HG03558 (cell line): ENCODE measurements around the gene OTUD7B.
A peak's percentile ranks its signal among the peaks of the same experiment; 100 is the strongest.
"Not testable (repeated sequence)": the region's sequence is repeated elsewhere in the genome, so short reads cannot be mapped to it uniquely, and the experiment has no call there.

Experiments
- ATAC-seq: cut with Tn5 transposase; IDR thresholded peaks from one replicate; pipeline ENCODE4 v1.9.1; 2021; ENCODE audit warnings: moderate number of reproducible peaks; ENCODE audit not compliant: unreplicated experiment; ENCODE audit errors: extremely low read depth

Gene OTUD7B

DNA sequence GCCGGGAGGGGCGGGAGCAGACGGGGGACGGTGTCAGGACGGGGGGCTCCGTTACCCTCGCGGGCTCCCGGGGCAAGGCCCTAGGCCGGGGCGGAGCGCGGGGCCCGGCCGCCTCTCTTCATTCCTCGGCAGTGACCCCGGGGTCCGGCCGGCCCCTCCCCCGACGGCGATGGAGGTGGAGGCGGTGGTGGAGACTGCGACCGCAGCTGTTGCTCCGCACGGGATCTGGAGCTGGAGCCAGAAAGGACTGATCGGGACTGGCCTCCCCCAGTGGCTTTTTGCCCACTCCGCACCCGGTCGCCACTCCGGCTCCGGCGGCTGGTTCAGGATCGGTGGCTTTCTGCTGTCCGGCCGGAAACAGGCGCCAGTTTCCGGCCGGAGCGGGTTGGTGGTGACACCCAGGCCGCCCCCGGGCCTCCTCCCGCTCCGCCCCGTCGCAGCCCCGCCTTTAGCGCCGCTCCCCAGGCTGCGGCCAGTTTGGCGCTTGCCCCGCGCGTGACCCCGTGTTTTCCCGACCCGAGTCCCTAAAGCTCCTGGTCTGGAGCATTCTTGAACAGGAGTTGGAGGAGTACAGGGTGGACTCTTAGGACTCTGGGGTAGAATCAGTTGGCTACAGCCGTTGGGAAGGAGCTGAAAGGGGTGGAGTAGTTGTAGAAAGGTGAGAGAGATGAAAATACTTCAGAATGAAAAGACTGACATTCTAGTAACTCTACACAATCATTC lies at the start of gene OTUD7B:
Gene OTUD7B (minus strand): TSS at position 334 of the 723 bp plus-strand sequence. CDS start 33,216 bp downstream, outside the sequence.
- peak; percentile 53 for ATAC-seq

DNA sequence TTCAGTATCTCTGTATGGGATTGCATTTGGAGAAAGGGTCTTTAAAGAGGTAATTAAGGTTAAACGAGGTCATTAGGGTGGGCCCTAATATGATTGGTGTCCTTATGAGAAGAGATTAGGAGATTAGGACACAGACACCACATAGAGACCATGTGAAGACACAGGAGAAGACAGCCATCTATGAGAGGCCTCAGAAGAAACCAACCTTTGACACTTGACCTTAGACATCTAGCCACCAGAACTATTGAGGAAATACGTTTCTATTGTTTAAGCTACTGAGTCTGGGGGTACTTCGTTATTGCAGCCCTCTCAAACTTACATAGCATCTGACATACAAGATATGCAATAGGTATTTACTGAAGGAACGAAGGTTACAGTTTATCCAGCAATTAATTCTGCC lies 49.7 kb upstream of the OTUD7B start:
- ATAC-seq: no peak

DNA sequence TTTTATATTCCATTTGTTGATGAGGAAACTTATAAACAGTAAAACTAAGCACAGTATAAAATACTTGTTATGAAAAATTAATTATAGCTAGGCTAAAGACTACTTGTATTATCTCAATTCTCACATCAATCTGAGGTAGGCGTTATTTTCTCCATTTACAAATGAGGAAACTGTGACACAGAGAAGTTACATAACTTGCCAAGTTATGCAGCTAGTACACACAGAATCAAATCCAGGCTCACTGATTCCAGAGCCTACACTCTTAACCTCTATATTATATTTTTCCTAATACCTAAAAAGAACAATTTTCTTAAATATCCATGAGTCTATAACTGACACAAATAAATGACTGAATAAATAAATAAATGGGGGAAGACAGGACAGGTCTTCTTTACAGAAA lies 45.9 kb upstream of the OTUD7B start:
- ATAC-seq: no peak

DNA sequence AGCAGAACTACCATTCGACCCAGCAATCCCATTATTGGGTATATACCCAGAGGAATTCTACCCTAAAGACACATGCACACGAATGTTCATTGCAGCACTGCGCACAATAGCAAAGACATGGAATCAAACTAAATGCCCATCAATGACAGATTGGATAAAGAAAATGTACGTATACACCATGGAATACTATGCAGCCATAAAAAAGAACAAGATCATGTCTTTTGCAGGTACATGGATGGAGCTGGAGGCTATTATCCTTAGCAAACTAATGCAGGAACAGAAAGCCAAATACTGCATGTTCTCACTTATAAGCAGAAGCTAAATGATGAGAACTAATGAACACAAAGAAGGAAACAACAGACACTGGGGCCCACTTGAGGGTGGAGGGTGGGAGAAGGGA lies 45.0 kb upstream of the OTUD7B start:
- not testable (repeated sequence) for ATAC-seq

DNA sequence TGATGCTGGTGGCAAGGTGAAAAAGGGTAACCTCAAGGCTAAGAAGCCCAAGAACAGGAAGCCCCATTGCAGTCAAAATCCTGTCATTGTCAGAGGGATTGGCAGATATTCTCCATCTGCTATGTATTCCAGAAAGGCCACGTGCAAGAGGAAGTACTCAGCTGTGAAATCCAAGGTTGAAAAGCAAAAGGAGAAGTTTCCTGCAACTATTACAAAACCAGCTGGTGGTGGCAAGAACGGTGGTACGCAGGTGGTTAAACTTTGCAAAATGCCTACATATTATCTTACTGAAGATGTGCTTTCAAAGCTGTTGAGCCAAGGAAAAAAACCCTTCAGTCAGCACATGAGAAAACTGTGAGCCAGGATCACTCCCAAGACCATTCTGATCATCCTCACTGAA lies 43.4 kb upstream of the OTUD7B start:
- no peak for ATAC-seq

DNA sequence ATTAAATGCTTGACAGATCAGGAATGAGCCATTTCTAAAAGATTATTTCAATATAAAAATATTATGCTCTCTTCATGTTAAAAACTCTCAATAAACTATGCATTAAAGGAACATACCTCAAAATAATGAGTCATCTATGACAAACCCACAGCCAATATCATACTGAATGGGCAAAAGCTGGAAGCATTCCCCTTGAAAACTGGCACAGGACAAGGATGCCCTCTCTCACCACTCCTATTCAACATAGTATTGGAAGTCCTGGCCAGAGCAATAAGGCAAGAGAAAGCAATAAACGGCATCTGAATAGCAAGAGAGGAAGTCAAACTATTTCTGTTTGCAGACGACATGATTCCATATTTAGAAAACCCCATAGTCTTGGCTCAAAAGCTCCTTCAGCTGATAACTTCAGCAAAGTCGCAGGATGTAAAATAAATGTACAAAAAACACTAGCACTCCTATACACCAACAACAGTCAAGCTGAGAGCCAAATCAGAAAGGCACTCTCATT lies 41.4 kb upstream of the OTUD7B start:
- not testable (repeated sequence) for ATAC-seq

DNA sequence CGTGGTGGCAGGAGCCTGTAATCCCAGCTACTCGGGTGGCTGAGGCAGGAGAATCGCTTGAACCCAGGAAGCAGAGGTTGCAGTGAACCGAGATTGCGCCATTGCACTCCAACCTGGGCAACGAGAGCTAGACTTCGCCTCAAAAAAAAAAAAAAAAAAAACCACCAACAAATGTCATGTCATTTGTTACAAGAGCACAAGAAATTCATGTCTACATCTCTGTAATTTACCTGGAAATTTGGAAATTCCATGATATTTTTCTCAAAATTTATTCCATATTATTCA lies 40.5 kb upstream of the OTUD7B start:
- no peak for ATAC-seq

DNA sequence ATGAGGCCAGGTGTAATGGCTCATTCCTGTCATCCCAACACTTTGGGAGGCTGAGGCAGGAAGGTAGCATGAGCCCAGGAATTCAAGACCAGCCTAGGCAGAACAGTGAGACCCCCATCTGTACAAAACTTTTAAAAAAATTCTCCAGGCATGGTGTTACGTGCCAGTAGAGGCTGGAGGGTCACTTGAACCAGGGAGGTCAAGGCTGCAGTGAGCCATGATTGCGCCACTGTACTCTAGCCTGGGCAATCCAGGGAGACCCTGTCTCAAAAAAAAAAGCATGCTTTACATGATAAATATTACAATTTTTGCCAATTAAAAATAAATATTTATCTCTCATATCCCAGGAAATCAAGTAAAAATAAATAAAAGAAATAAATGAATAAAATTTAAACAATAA lies 39.4 kb upstream of the OTUD7B start:
- no peak for ATAC-seq

DNA sequence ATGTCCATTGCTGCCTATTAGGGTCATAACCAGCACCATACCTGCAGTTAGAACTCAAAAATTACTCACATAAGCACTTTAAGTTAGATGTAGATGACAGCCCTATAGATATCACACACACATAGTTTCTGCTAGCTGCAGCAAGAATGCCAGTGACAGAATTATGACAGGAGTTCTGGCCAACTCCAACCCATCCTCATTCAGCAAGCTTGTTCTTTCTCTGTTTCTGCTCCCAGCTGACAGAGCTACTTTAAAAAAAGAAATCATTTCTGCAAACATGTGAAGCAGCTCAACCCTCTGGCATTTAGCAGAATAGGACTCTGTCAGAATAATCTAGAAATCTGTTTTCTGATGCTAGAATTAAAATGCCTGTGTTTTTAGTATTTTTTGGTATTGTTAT lies 23.8 kb upstream of the OTUD7B start:
- ATAC-seq: no peak

DNA sequence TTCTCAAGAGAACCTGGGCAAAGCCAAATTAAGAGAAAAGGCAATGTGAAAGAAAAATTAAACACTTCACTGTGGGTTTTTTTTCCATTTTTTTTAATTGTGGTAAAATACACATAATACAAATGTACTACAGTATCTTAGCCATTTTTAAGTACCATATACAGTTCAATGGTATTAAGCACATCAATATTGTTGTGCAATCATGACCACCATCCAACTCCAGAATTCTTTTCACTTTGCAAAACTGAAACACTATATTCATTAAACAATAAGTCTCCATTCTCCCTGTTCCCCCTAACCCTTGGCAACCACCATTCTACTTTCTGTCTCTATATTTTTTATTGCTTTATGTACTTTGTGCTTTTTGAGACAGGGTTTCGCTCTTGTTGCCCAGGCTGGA lies 17.8 kb upstream of the OTUD7B start:
- ATAC-seq: no peak

DNA sequence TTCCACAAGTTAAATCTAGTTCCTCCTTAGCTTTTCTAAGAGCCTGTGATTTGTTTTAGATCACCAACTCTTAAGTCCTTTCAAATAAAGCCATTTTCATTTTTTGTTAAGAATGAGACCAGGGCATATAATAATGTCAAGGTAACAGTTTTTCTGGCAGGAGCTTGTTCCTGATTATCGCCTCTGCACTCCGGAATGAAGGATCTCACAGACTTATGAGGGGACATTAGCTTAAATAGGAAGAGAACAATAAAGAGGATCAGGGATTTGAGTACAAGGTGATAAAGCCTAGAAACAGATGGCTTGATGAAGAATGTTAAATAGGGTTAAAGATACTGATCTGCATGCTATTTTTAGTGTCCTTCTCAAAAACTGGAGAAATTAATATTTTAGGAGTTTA lies 13.6 kb upstream of the OTUD7B start:
- ATAC-seq: no peak

DNA sequence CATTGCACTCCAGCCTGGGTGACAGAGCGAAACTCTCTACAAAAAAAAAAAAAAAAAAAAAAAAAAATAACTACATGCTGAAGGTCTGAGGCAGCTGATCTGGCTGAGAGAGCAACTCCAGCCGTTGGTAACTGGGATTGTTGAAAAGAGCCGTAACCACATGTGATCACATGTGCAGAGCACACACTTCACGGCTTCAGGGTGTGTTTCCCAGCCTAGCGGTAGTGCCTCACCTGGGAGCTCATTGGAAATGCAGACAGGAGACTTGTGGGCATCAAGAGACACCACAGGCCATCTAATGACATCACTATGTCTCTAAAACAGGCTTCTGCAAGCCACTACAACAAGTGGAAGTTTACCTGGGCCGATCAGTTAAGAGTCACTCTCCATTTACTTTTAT lies 11.8 kb upstream of the OTUD7B start:
- no peak for ATAC-seq

DNA sequence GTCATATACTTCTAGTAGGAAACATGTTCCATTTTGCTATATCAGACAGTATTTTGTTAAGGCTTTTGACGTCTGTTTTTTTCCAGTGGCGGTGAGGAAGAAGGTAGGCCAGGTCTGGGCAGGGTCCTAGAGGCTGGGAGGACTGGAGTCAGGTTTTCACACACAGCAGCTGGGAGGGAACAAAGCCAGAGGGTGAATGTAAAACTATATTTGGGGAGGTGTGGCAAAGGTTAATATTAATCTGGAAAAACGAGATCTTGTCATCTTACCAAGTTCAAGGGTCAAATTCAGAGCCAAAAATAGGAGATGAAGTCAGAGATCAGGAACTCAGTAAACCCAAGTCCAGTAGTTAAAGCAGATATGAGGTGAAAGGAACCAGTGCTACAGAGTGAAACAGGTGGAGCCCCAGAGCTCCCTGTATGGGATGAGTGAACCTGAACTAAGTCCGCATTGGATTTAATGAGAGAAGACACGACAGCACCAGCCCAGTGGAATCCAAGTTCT lies 10.7 kb upstream of the OTUD7B start:
- no peak for ATAC-seq

DNA sequence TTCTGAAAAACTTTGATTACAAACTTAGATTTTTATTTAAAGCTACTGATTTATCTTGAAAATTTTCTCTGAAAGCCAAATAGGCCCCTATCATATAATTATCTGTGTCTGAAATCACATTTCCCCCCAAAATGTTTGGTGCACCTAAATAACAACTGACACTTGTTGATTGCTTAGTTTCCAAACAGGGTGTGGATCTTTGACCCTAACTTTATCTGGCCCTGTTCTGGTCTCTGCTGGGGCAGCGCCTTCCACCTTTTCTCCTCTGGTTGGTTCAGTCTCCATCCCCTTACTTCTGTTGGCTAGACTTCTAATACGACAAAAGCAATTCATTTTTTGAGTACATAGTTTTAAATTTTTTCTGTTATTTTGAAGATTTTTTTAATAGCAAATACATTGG lies 10.2 kb upstream of the OTUD7B start:
- no peak for ATAC-seq

DNA sequence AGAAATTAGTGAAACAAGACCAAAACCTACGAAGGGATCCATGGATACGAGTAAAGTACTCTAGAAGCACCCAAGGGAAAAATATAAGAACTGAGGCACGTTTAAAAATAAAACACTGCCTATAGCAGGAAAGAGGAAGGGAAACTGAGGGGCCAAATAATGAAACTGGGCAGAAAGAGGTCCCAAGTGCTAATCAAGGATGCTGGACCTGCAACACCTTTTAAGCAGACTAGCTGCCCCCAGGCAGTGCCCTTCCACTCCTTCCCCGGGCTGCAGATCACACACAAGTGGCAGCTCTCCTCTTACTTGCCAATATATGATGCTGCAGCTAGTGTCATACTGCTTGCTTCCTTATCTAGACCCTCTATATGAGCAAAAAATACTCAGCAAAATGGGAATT lies 7.6 kb upstream of the OTUD7B start:
- ATAC-seq: no peak

DNA sequence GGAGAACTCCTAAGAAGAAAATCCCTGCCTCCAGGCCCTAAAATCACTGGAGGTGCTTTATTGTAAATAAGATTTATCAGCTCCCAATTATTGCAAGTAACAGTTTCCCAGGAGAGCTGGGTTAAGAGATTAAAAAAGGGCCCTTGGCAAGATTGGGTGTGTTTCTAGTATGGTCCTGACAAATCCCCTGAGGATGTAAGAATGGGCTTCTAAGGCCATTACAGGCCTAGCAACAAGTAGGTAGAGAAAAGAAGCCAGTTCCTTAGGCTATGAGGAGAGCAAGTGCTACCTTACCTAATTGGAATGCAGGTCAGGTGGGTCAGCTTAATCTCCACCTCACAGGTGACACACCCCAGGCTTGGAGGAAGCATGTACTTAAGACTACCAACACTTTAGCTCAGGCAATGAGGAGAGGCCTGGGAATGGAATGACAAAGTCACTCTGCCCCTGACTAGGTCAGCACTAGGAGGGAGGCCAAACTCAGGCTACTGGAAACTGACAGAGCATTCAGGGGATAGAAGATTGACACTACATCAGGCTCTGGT lies 6.8 kb upstream of the OTUD7B start:
- ATAC-seq: no peak

DNA sequence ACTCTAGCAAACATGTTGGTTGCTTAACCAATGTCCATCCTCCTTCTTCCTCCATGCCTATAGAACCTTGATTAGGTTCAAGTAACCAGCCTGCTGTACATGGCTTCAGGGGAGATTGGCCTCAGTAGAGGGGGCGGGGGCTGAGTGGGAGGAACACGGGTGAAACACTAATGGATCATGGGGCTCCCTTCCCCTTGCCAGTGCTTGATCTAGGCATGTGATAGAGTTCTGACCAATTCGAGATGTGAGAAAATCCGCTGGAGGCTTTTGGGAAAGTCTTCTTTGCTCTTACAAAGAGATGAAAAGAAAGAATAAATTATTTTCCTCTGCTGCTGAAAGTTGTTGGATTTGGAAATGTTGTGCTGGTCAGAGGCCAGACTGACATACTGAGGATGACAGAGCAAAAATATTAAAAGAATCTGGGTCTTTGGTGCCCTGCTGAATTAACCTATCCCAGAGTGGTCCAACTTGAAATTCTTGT lies 5.2 kb upstream of the OTUD7B start:
- no peak for ATAC-seq

DNA sequence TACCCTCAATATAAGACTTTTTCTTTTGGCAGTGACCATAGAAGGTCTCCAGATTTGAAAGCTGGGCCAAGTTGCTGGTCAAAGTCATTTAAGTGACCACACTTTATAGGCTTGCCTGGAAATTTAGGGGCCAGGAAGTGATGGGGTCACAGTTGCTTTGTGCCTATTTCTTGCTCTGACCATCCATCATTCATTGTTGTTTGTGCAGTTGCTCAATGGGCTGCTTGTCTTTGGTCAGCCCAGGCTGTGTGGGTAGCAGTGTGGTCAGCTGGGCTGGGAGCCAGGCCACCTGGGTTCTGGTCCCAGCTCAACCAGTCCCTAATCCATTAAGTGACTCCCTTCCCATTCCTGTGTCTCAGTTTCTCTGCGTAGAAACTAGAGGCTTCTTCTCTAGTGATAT lies 2.1 kb upstream of the OTUD7B start:
- ATAC-seq: no peak

DNA sequence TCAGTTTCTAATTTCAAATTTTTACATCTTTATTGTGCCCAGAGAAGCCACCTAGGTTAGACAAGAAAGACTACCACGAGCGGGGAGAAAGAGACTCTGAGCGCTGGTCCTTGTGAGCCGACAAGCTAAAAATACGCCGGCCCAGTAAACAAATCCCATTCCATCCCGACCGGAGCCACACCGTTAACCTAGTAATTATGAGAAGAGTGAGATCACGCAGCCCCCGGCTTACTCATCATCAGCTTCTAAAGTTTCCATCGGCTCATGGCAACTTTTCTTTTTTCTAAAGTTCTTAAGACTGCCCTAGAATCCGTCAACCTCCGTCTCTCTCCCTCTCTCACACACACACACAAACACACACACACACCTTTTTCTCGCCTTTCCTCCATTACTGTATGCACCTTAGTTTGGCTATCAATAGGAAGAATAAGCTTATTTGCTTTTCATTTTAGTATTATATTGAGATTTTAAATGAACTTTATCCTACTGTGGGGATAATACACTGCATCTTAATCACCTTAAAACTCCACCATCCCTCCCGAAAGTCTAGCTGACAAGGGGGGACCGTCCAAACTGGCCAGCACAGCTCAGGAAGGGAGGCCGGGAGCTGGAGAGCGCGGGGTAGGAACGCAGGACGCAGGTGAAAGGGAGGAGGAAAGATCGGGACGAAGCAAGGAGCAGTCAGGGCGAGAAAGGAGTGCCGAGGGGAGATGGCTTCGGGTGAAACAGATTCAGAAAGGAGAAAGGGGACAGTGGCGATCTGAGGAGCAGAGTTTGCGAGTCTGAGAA lies 728 bp downstream of the OTUD7B start:
- ATAC-seq: peak; percentile 13

DNA sequence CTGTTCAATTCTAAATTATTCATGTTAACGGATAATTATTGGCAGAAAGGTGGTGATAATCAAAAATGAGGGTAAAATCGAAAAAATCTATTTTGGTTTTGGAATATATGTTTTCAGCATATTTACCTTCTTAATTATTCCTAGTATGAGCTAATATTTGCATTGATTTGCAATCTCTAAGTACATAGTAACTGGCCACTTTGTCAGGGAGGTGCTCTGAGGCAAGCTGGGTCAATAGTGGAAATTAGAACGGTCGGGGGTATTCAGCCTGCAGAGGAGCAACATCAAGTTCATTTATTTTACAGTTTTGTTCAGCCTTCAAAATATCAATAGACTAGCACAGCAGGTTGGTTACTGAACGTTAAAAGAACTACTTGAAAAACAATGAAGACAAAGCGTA lies 1.8 kb downstream of the OTUD7B start:
- no peak for ATAC-seq

DNA sequence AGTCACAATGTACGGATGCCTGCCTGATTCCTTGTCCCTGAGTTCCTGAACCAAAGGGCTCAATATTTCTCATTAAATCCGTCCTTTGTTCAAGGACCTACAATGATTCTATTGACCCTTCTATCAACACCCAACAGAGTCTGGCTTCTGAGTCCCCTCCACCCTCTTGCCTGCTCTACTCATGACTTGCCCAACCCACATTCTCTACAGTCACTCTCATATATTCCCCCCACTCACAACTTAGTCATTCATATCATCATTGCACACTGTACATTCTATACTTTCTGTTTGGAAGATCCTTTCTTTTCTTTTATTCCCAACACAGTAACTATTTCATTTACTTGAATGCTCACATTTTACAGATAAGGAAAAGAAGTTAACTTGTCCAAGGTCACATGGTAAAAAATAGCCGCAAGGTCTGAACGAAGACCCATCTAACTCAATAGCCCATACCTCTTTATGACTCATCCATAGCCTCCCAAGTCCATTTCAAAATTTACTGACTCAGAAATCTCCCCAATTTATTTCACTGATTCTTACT lies 3.6 kb downstream of the OTUD7B start:
- ATAC-seq: no peak
